Loucy (cell line): ENCODE results near the gene NRG2.

Experiments
- H2AFZ ChIP-seq: fragments of 200-600 bp; sonication (generic); 2 replicates; pipeline ENCODE4 v1.6.0; 2016; ENCODE audit warnings: antibody characterized with exemption, mild to moderate bottlenecking, low read length, moderate library complexity
- H3F3A ChIP-seq: fragments of 200-600 bp; 2 replicates; pipeline ENCODE4 v1.6.0; 2016; ENCODE audit warnings: antibody characterized with exemption, low read depth, mild to moderate bottlenecking
- H3K27me3 ChIP-seq: fragments of 200-600 bp; sonication (generic); 2 replicates; pipeline ENCODE4 v1.6.1; 2014; ENCODE audit warnings: low read length, mild to moderate bottlenecking; ENCODE audit not compliant: insufficient read depth, poor library complexity, severe bottlenecking
- H3K36me3 ChIP-seq: fragments of 200-600 bp; sonication (generic); 2 replicates; pipeline ENCODE4 v1.6.1; 2016; ENCODE audit warnings: low read length; ENCODE audit not compliant: insufficient read depth
- H3K4me1 ChIP-seq: fragments of 200-600 bp; sonication (generic); 2 replicates; pipeline ENCODE4 v1.5.1; 2014; ENCODE audit warnings: low read length, mild to moderate bottlenecking; ENCODE audit not compliant: insufficient read depth, poor library complexity, severe bottlenecking
- H3K4me2 ChIP-seq: fragments of 200-600 bp; sonication (generic); 2 replicates; pipeline ENCODE4 v1.6.0; 2014; ENCODE audit warnings: antibody characterized with exemption, low read length, low read depth, mild to moderate bottlenecking; ENCODE audit not compliant: poor library complexity, severe bottlenecking
- H3K4me3 ChIP-seq: fragments of 200-600 bp; sonication (generic); 2 replicates; pipeline ENCODE4 v1.5.1; 2014; ENCODE audit warnings: low read length, mild to moderate bottlenecking, mixed read lengths; ENCODE audit not compliant: poor library complexity, severe bottlenecking
- H3K79me2 ChIP-seq: fragments of 200-600 bp; sonication (generic); 2 replicates; pipeline ENCODE4 v1.6.1; 2014; ENCODE audit warnings: low read length; ENCODE audit not compliant: insufficient read depth
- H3K9ac ChIP-seq: fragments of 200-600 bp; sonication (generic); 2 replicates; pipeline ENCODE4 v1.6.0; 2014; ENCODE audit warnings: mild to moderate bottlenecking, low read depth, low read length, moderate library complexity; ENCODE audit not compliant: poor library complexity, severe bottlenecking
- H3K9me2 ChIP-seq: fragments of 200-600 bp; sonication (generic); replicated peaks from 2 replicates; pipeline ENCODE4 v1.6.1; 2016; ENCODE audit warnings: low read depth, low read length, mixed read lengths
- H3K9me3 ChIP-seq: fragments of 200-600 bp; sonication (generic); 2 replicates; pipeline ENCODE4 v1.6.1; 2014; ENCODE audit warnings: mild to moderate bottlenecking, antibody characterized with exemption, low read length, low read depth; ENCODE audit not compliant: insufficient read depth
- H4K20me1 ChIP-seq: fragments of 200-600 bp; sonication (generic); 2 replicates; pipeline ENCODE4 v1.6.0; 2014; ENCODE audit warnings: antibody characterized with exemption, low read length, mild to moderate bottlenecking; ENCODE audit not compliant: insufficient read depth, poor library complexity, severe bottlenecking
- EZH2phosphoT487 ChIP-seq: fragments of 200-600 bp; IDR thresholded peaks from 2 replicates; pipeline ENCODE4 v1.6.1; 2018; ENCODE audit warnings: antibody characterized with exemption, mild to moderate bottlenecking, moderate library complexity, borderline replicate concordance
- TF ChIP-seq, protein P1 (sequence below): fragments of 200-600 bp; sonication (generic); conservative IDR thresholded peaks from 2 replicates; pipeline ENCODE4 v1.5.1; 2014; ENCODE audit warnings: mild to moderate bottlenecking, antibody characterized with exemption, low read length

The NRG2 gene

GRCh38 chr5:139835656-139836055 is 207.4 kb downstream of the NRG2 start:
- H3K4me2 ChIP-seq, result no peak overlapping the region
- H3K27me3 ChIP-seq, result no peaks in the 10 kb centered on the region
- TF ChIP-seq, protein P1, sequence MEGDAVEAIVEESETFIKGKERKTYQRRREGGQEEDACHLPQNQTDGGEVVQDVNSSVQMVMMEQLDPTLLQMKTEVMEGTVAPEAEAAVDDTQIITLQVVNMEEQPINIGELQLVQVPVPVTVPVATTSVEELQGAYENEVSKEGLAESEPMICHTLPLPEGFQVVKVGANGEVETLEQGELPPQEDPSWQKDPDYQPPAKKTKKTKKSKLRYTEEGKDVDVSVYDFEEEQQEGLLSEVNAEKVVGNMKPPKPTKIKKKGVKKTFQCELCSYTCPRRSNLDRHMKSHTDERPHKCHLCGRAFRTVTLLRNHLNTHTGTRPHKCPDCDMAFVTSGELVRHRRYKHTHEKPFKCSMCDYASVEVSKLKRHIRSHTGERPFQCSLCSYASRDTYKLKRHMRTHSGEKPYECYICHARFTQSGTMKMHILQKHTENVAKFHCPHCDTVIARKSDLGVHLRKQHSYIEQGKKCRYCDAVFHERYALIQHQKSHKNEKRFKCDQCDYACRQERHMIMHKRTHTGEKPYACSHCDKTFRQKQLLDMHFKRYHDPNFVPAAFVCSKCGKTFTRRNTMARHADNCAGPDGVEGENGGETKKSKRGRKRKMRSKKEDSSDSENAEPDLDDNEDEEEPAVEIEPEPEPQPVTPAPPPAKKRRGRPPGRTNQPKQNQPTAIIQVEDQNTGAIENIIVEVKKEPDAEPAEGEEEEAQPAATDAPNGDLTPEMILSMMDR, result no peak
- no peak for TF ChIP-seq EZH2phosphoT487
- no peaks in the 10 kb centered on the region for H3K79me2 ChIP-seq
- no peak overlapping the region for H2AFZ ChIP-seq
- no peaks in the 10 kb centered on the region for H4K20me1 ChIP-seq
- no peaks in the 10 kb centered on the region for H3K9me2 ChIP-seq
- H3K36me3 ChIP-seq, result no peaks in the 10 kb centered on the region
- H3K4me3 ChIP-seq, result no peak overlapping the region
- H3K9me3 ChIP-seq, result no peaks in the 10 kb centered on the region
- H3K9ac ChIP-seq, result no peak overlapping the region
- H3F3A ChIP-seq, result no peaks in the 10 kb centered on the region
- no peaks in the 10 kb centered on the region for H3K4me1 ChIP-seq

DNA sequence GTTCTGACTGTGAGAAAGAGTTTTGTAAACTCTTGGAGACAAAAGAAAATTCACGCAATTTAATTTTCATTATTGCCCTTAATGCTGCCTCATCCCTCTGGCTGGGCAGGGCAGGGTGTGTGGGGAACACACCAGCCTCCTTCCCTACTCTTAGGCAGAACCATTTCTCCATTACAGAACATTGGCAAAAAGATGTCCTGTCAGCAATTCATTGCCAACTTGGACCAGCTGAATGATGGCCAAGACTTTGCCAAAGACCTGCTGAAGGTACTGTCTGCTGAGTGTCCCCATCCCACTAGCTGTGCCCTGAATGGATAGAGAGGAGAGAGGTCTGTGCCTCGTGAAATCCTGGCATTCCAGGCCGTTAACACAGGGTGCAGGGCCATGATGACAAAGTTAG is 209.6 kb downstream of the NRG2 start:
- H3K4me3 ChIP-seq, result no peak overlapping the region
- no peaks in the 10 kb centered on the region for H3K9me3 ChIP-seq
- no peak overlapping the region for H3K4me2 ChIP-seq
- H3F3A ChIP-seq, result no peaks in the 10 kb centered on the region
- H3K36me3 ChIP-seq, result no peaks in the 10 kb centered on the region
- H3K9me2 ChIP-seq, result no peaks in the 10 kb centered on the region
- TF ChIP-seq EZH2phosphoT487, result no peak
- TF ChIP-seq, protein P1, result no peak
- no peaks in the 10 kb centered on the region for H3K79me2 ChIP-seq
- H3K9ac ChIP-seq, result no peak overlapping the region
- no peak overlapping the region for H2AFZ ChIP-seq
- no peaks in the 10 kb centered on the region for H3K4me1 ChIP-seq
- H3K27me3 ChIP-seq, result no peaks in the 10 kb centered on the region
- H4K20me1 ChIP-seq, result no peaks in the 10 kb centered on the region

DNA sequence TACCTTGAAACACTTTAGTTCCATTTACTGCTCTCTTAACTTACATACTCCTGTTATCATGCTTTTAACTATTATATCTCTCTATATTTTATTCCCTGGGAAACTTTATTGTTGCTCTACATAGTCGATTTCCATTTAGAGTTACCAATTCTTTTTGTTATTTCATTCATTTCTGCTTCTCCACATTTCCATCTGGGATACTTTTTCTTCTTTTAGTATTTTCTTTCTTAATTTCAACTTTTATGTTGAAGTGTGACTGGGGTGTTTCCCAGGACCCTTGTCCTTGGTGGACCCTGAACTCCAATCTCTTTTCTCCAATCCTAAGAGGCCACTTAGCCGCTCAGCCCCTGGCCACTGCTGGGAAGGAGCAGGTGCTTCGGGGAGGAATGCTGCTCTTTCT is 211.5 kb downstream of the NRG2 start:
- no peak for TF ChIP-seq EZH2phosphoT487
- TF ChIP-seq, protein P1, result no peak
- H2AFZ ChIP-seq, result no peak overlapping the region

More for the DNA sequence above, 211.5 kb downstream of the NRG2 start:
- Histone ChIP-seq H3K27me3 (no peaks in the 10 kb centered on the region), H3K4me2 (no peak overlapping the region), H3K79me2 (no peaks in the 10 kb centered on the region), H3K4me3 (no peak overlapping the region), H3K9me3 (no peaks in the 10 kb centered on the region), H3K9me2 (no peaks in the 10 kb centered on the region), H3F3A (no peaks in the 10 kb centered on the region), H3K4me1 (no peaks in the 10 kb centered on the region), H3K36me3 (no peaks in the 10 kb centered on the region), H3K9ac (no peak overlapping the region), H4K20me1 (no peaks in the 10 kb centered on the region)
